SH-SY5Y (cell line): ENCODE measurements around the gene XG.

Experiments used
- GATA2 ChIP-seq: IDR thresholded peaks from 2 replicates; pipeline ENCODE4 v1.6.1; 2011; ENCODE audit warnings: mild to moderate bottlenecking, low read depth, low read length
- GATA3 ChIP-seq: IDR thresholded peaks from 2 replicates; pipeline ENCODE4 v1.6.1; 2011; ENCODE audit warnings: low read depth, mild to moderate bottlenecking, low read length, moderate library complexity

DNA sequence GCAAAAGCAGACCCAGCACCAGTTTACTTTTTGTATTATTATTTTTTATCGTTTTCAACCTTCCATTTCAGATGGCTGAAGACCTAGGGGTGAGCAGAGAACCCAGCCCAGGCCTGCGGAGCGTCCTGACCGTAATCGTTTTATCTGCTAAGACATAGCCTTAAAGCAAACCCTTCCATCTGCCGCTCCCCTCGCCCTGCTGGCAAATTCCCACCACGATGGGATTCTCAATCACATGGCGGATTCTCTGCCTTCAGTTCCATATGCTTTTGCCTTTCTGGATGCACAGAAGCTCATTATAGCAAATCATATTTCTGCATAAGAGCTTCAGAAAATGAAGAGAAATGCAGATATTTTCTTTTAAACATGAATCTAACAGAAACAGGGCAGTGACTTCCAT is 18.6 kb upstream of the XG start:
- TF ChIP-seq GATA2 (no peak), GATA3 (no peak)
